ENCODE measurements around the gene RNF126.

Gene RNF126

GRCh38 chr19:642767-643727, 20.0 kb downstream of the RNF126 start:
- Mint-ChIP-seq H3K4me1 (ENCODE audit: low read depth in 2 of 2) (peaks cover 8 to 10% of the 10 kb centered on the region in 2 donors), H3K36me3 (ENCODE audit: insufficient read depth) (peaks cover 47% of the 10 kb centered on the region), H3K9me3 (no peaks in the 10 kb centered on the region), H3K27ac (peak overlapping the region in 1 of 2 donors; percentile 23), H3K27me3 (no peaks in the 10 kb centered on the region), H3K4me3 (no peak overlapping the region)
- DNase-seq (no peak), ATAC-seq (replicated peaks) (no peak)

- Mint-ChIP-seq H3K9me3 (no peaks in the 10 kb centered on the region), H3K4me1 (ENCODE audit: low read depth in 2 of 2) (peaks cover 10% of the 10 kb centered on the region in 2 donors), H3K27ac (peak overlapping the region in 1 of 2 donors; percentile 13), H3K4me3 (no peak overlapping the region), H3K36me3 (ENCODE audit: insufficient read depth) (peaks cover 37% of the 10 kb centered on the region), H3K27me3 (no peaks in the 10 kb centered on the region)
- ATAC-seq (replicated peaks) (no peak), DNase-seq (no peak)
Observed at GRCh38 chr19:641702-642101, 21.3 kb downstream of the RNF126 start.

- Mint-ChIP-seq H3K4me3 (peak overlapping the region in 1 of 2 donors; percentile 41), H3K27ac (peak overlapping the region in 1 of 2 donors; percentile 59)
- no peak for ATAC-seq (replicated peaks)
Observed at GRCh38 chr19:640606-641189, 22.3 kb downstream of the RNF126 start.

GRCh38 chr19:640161-640558, 22.9 kb downstream of the RNF126 start:
- H3K27me3 Mint-ChIP-seq: no peaks in the 10 kb centered on the region
- peaks cover 10% of the 10 kb centered on the region in 2 donors for H3K4me1 Mint-ChIP-seq (ENCODE audit: low read depth in 2 of 2)
- ATAC-seq (replicated peaks) (no peak), DNase-seq (no peak)
- no peak overlapping the region for H3K27ac Mint-ChIP-seq
- peak overlapping the region; percentile 41 to 87 for H3K4me3 Mint-ChIP-seq
- no peaks in the 10 kb centered on the region for H3K9me3 Mint-ChIP-seq
- H3K36me3 Mint-ChIP-seq (ENCODE audit: insufficient read depth): peaks cover 26% of the 10 kb centered on the region

More at GRCh38 chr19:640606-641189, 22.3 kb downstream of the RNF126 start:
- Mint-ChIP-seq H3K9me3 (no peaks in the 10 kb centered on the region), H3K27me3 (no peaks in the 10 kb centered on the region), H3K4me1 (ENCODE audit: low read depth in 2 of 2) (peaks cover 10% of the 10 kb centered on the region in 2 donors), H3K36me3 (ENCODE audit: insufficient read depth) (peaks cover 29% of the 10 kb centered on the region)
- DNase-seq: no peak

GRCh38 chr19:639253-640160, 23.5 kb downstream of the RNF126 start, which contains the start of gene FGF22:
TSS of gene FGF22 (plus strand) at chr19:639879. CDS start at chr19:639926, 47 bp downstream.
- Mint-ChIP-seq H3K4me1 (ENCODE audit: low read depth in 2 of 2) (peaks cover 10% of the 10 kb centered on the region in 2 donors), H3K4me3 (peak within 1 kb of the TSS; percentile 80 to 87), H3K9me3 (no peaks in the 10 kb centered on the region), H3K27ac (peak within 1 kb of the TSS; percentile 91 to 99), H3K36me3 (ENCODE audit: insufficient read depth) (peaks cover 26% of the 10 kb centered on the region), H3K27me3 (no peaks in the 10 kb centered on the region)
- peak; percentile 90 to 92 (median 91) for DNase-seq
- peak; percentile 88 for ATAC-seq (replicated peaks)

GRCh38 chr19:638906-639252, 24.1 kb downstream of the RNF126 start:
- no peaks in the 10 kb centered on the region for H3K9me3 Mint-ChIP-seq

GRCh38 chr19:634975-635652, 27.9 kb downstream of the RNF126 start:
- H3K9me3 Mint-ChIP-seq: no peaks in the 10 kb centered on the region
- H3K36me3 Mint-ChIP-seq (ENCODE audit: insufficient read depth): peaks cover 33% of the 10 kb centered on the region
- DNase-seq: no peak

More at GRCh38 chr19:638906-639252, 24.1 kb downstream of the RNF126 start:
- peak overlapping the region; percentile 91 to 99 for H3K27ac Mint-ChIP-seq
- H3K36me3 Mint-ChIP-seq (ENCODE audit: insufficient read depth): peaks cover 28% of the 10 kb centered on the region
- H3K4me1 Mint-ChIP-seq (ENCODE audit: low read depth in 2 of 2): peaks cover 14 to 15% of the 10 kb centered on the region in 2 donors
- no peak for ATAC-seq (replicated peaks)
- H3K27me3 Mint-ChIP-seq: no peaks in the 10 kb centered on the region
- H3K4me3 Mint-ChIP-seq: peak overlapping the region; percentile 80 to 87
- no peak for DNase-seq

GRCh38 chr19:633786-634639, 29.0 kb downstream of the RNF126 start:
- H3K27me3 Mint-ChIP-seq: no peaks in the 10 kb centered on the region
- peak overlapping the region; percentile 95 to 96 for H3K4me3 Mint-ChIP-seq
- H3K27ac Mint-ChIP-seq: peak overlapping the region; percentile 93 to 95
- DNase-seq: no peak
- no peaks in the 10 kb centered on the region for H3K9me3 Mint-ChIP-seq
- H3K36me3 Mint-ChIP-seq (ENCODE audit: insufficient read depth): peaks cover 28% of the 10 kb centered on the region
- no peak for ATAC-seq (replicated peaks)
- H3K4me1 Mint-ChIP-seq (ENCODE audit: low read depth in 2 of 2): peaks cover 26 to 27% of the 10 kb centered on the region in 2 donors

More at GRCh38 chr19:634975-635652, 27.9 kb downstream of the RNF126 start:
- Mint-ChIP-seq H3K27me3 (no peaks in the 10 kb centered on the region), H3K4me1 (ENCODE audit: low read depth in 2 of 2) (peaks cover 32 to 35% of the 10 kb centered on the region in 2 donors), H3K27ac (peak overlapping the region in 1 of 2 donors; percentile 70), H3K4me3 (no peak overlapping the region)
- no peak for ATAC-seq (replicated peaks)

- DNase-seq: peak; percentile 87 to 94 (median 90)
- peak; percentile 94 for ATAC-seq (replicated peaks)
- peak within 1 kb of the TSS; percentile 95 to 96 for H3K4me3 Mint-ChIP-seq
- H3K27me3 Mint-ChIP-seq: no peaks in the 10 kb centered on the region
- peaks cover 36% of the 10 kb centered on the region for H3K36me3 Mint-ChIP-seq (ENCODE audit: insufficient read depth)
- peak within 1 kb of the TSS; percentile 93 to 95 for H3K27ac Mint-ChIP-seq
- peaks cover 25 to 26% of the 10 kb centered on the region in 2 donors for H3K4me1 Mint-ChIP-seq (ENCODE audit: low read depth in 2 of 2)
- no peaks in the 10 kb centered on the region for H3K9me3 Mint-ChIP-seq
Observed at GRCh38 chr19:633068-633785, 29.8 kb downstream of the RNF126 start, which contains the start of gene POLRMT. TSS of gene POLRMT (minus strand) at chr19:633537. CDS start at chr19:633512, 25 bp downstream.

- Mint-ChIP-seq H3K27ac (peak overlapping the region; percentile 93 to 95), H3K27me3 (no peaks in the 10 kb centered on the region), H3K4me1 (ENCODE audit: low read depth in 2 of 2) (peaks cover 25 to 26% of the 10 kb centered on the region in 2 donors), H3K36me3 (ENCODE audit: insufficient read depth) (peaks cover 41% of the 10 kb centered on the region), H3K4me3 (peak overlapping the region; percentile 95 to 96), H3K9me3 (no peaks in the 10 kb centered on the region)
- DNase-seq (no peak), ATAC-seq (replicated peaks) (no peak)
Observed at GRCh38 chr19:632579-633067, 30.4 kb downstream of the RNF126 start.

All from effector memory CD8-positive, alpha-beta T cell (primary cell).